ENCODE measurements around the gene CDC42EP3. TPM values are rescaled to one million over a fixed set of nuclear protein-coding genes. Genes with fewer than 3 reads are reported as not detected.
A peak's percentile ranks its signal among the peaks of the same experiment; 100 is the strongest.

The CDC42EP3 gene
- total RNA-seq, 1 donor from 2014 or later = 73.1 TPM

GRCh38 chr2:37656512-37657423 lies 14.7 kb downstream of the CDC42EP3 start:
- no peak for TF ChIP-seq CTCF (IDR thresholded peaks at IDR 0.05)
- peak overlapping the region; percentile 69 for H3K27ac ChIP-seq
- H3K36me3 ChIP-seq = peaks cover 7% of the 10 kb centered on the region
- ATAC-seq (peak; percentile 20 to 34), DNase-seq (no peak)
- H3K27me3 ChIP-seq (ENCODE audit: low read depth) = no peaks in the 10 kb centered on the region
- H3K9me3 ChIP-seq = no peaks in the 10 kb centered on the region
- intact Hi-C loops (cut with DNase I) = no loop called here
- H3K4me3 ChIP-seq = no peak overlapping the region
- H3K4me1 ChIP-seq = peaks cover 96% of the 10 kb centered on the region

GRCh38 chr2:37654932-37655841 lies 16.3 kb downstream of the CDC42EP3 start:
- DNase-seq = no peak
- TF ChIP-seq CTCF (IDR thresholded peaks at IDR 0.05) = no peak
- peak in 1 of 2 donors; percentile 3 for ATAC-seq
- Histone ChIP-seq H3K4me1 (peaks cover 97% of the 10 kb centered on the region), H3K27ac (peak overlapping the region; percentile 61), H3K36me3 (no peaks in the 10 kb centered on the region), H3K4me3 (no peak overlapping the region), H3K27me3 (ENCODE audit: low read depth) (no peaks in the 10 kb centered on the region), H3K9me3 (no peaks in the 10 kb centered on the region)
- intact Hi-C loops (cut with DNase I) = no loop called here

- Histone ChIP-seq H3K4me1 (peaks cover 97% of the 10 kb centered on the region), H3K9me3 (no peaks in the 10 kb centered on the region), H3K27me3 (ENCODE audit: low read depth) (no peaks in the 10 kb centered on the region), H3K36me3 (no peaks in the 10 kb centered on the region), H3K4me3 (no peak overlapping the region), H3K27ac (peak overlapping the region; percentile 61)
- intact Hi-C loops (cut with DNase I) = no loop called here
- DNase-seq (no peak), ATAC-seq (no peak)
- TF ChIP-seq CTCF (IDR thresholded peaks at IDR 0.05) = no peak
These were observed 17.0 kb downstream of the CDC42EP3 start for GRCh38 chr2:37654419-37654818.

DNA sequence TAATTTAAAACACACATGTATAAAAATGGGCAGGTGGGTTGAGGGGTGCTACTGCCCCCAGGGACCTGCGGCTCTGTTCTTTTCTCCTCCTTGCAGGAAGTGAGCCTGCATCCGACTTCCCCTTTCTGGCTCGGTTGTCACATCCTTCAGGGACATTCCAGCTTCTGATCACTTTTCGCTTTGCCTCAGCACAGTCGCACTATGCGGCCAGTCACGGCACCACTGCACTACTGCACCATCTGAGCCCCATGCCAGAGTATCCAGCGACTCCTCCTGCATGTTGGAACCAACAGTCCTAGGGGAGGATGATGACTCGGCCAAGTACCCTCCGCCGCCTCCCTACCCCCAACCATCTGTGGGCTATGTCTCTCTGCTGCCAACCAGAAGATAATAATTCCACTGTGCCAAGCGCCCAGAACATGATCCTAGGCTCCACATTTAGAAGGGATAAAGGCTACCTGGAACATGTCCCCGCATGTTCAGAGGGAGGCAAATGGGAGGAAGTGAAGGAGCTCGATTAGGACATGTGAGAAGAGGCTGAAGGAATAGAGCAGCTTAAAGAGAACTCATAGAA lies 17.6 kb downstream of the CDC42EP3 start:
- ATAC-seq (peak; percentile 62 to 71), DNase-seq (peak; percentile 69)
- intact Hi-C loops (cut with DNase I) = no loop called here
- Histone ChIP-seq H3K4me1 (peaks cover 99% of the 10 kb centered on the region), H3K36me3 (no peaks in the 10 kb centered on the region), H3K27me3 (ENCODE audit: low read depth) (no peaks in the 10 kb centered on the region), H3K9me3 (no peaks in the 10 kb centered on the region), H3K27ac (peak overlapping the region; percentile 61), H3K4me3 (no peak overlapping the region)
- no peak for TF ChIP-seq CTCF (IDR thresholded peaks at IDR 0.05)

- H3K27ac ChIP-seq = peak overlapping the region; percentile 42
- no peaks in the 10 kb centered on the region for H3K27me3 ChIP-seq (ENCODE audit: low read depth)
- no peak for DNase-seq
- no peak for TF ChIP-seq CTCF (IDR thresholded peaks at IDR 0.05)
- H3K9me3 ChIP-seq = no peaks in the 10 kb centered on the region
- peaks cover 99% of the 10 kb centered on the region for H3K4me1 ChIP-seq
- intact Hi-C loops (cut with DNase I) = no loop called here
- no peaks in the 10 kb centered on the region for H3K36me3 ChIP-seq
- ATAC-seq = no peak
- no peak overlapping the region for H3K4me3 ChIP-seq
These were observed 18.3 kb downstream of the CDC42EP3 start for GRCh38 chr2:37653093-37653492.

Data from lower lobe of right lung (tissue), 2 donors.